ENCODE measurements around the gene CLEC17A. TPM values are rescaled to one million over a fixed set of nuclear protein-coding genes. Genes with fewer than 3 reads are reported as not detected.
A peak's percentile ranks its signal among the peaks of the same experiment; 100 is the strongest.
"Not testable (repeated sequence)": the region's sequence is repeated elsewhere in the genome, so short reads cannot be mapped to it uniquely, and the experiment has no call there.

Gene CLEC17A
- polyA plus RNA-seq (ENCODE audit: insufficient read length in 3 of 3) = under 1 TPM; 0.11 to 0.44 (median 0.16) TPM
- long read RNA-seq, donor 1 = 0 reads
- long read RNA-seq, donor 2 = 0 reads
- long read RNA-seq, donor 3 = 0 reads
- long read RNA-seq, donor 4 = 0 reads
- long read RNA-seq, donor 5 = 0 reads
- long read RNA-seq, donor 6 = 0 reads
- long read RNA-seq, donor 7 = 0 reads
- long read RNA-seq, donor 8 = 0 reads
- long read RNA-seq, donor 9 = 0 reads
- long read RNA-seq, donor 10 = 0 reads
- long read RNA-seq, donor 11 = 0 reads
- long read RNA-seq, donor 12 = 0 reads
- long read RNA-seq, donor 13 = 0 reads
- long read RNA-seq, donor 14 = 0 reads
- long read RNA-seq, donor 15 = 0 reads
- long read RNA-seq, donor 16 = 0 reads

GRCh38 chr19:14582894-14583340 is at the start of gene CLEC17A:
TSS of gene CLEC17A (plus strand) at chr19:14583084. CDS start at chr19:14583161, 77 bp downstream.
- DNase-seq (ENCODE audit: extremely low read depth in 1 of 11, low read depth in 9 of 11, low spot score in 4 of 11) = no peak

GRCh38 chr19:14533450-14533849 is 49.4 kb upstream of the CLEC17A start:
- DNase-seq (ENCODE audit: extremely low read depth in 1 of 11, low read depth in 9 of 11, low spot score in 4 of 11) = no peak

GRCh38 chr19:14536926-14537692 is 45.8 kb upstream of the CLEC17A start:
- peak in 5 of 11 donors; percentile 44 to 65 (median 51) for DNase-seq (ENCODE audit: extremely low read depth in 1 of 11, low read depth in 9 of 11, low spot score in 4 of 11)

GRCh38 chr19:14540741-14541525 is 42.0 kb upstream of the CLEC17A start:
- DNase-seq (ENCODE audit: extremely low read depth in 1 of 11, low read depth in 9 of 11, low spot score in 4 of 11) = no peak

GRCh38 chr19:14541979-14542378 is 40.9 kb upstream of the CLEC17A start:
- not testable (repeated sequence) for DNase-seq (ENCODE audit: extremely low read depth in 1 of 11, low read depth in 9 of 11, low spot score in 4 of 11)

GRCh38 chr19:14542711-14543328 is 40.1 kb upstream of the CLEC17A start:
- DNase-seq (ENCODE audit: extremely low read depth in 1 of 11, low read depth in 9 of 11, low spot score in 4 of 11) = no peak

- no peak for DNase-seq (ENCODE audit: extremely low read depth in 1 of 11, low read depth in 9 of 11, low spot score in 4 of 11)
Measured at GRCh38 chr19:14544047-14544446, 38.8 kb upstream of the CLEC17A start.

- peak in 2 of 11 donors; percentile 20 to 28 for DNase-seq (ENCODE audit: extremely low read depth in 1 of 11, low read depth in 9 of 11, low spot score in 4 of 11)
Measured at GRCh38 chr19:14544977-14545715, 37.7 kb upstream of the CLEC17A start.

GRCh38 chr19:14545716-14546082 is 37.2 kb upstream of the CLEC17A start:
- no peak for DNase-seq (ENCODE audit: extremely low read depth in 1 of 11, low read depth in 9 of 11, low spot score in 4 of 11)

- DNase-seq (ENCODE audit: extremely low read depth in 1 of 11, low read depth in 9 of 11, low spot score in 4 of 11) = no peak
Measured at GRCh38 chr19:14550201-14550754, 32.6 kb upstream of the CLEC17A start.

- DNase-seq (ENCODE audit: extremely low read depth in 1 of 11, low read depth in 9 of 11, low spot score in 4 of 11) = peak in 2 of 11 donors; percentile 27 to 45
Measured at GRCh38 chr19:14551134-14552005, 31.5 kb upstream of the CLEC17A start.

GRCh38 chr19:14552006-14552360 is 30.9 kb upstream of the CLEC17A start:
- not testable (repeated sequence) for DNase-seq (ENCODE audit: extremely low read depth in 1 of 11, low read depth in 9 of 11, low spot score in 4 of 11)

GRCh38 chr19:14553042-14553938 is 29.6 kb upstream of the CLEC17A start:
- no peak for DNase-seq (ENCODE audit: extremely low read depth in 1 of 11, low read depth in 9 of 11, low spot score in 4 of 11)

GRCh38 chr19:14553939-14554243 is 29.0 kb upstream of the CLEC17A start:
- DNase-seq (ENCODE audit: extremely low read depth in 1 of 11, low read depth in 9 of 11, low spot score in 4 of 11) = no peak

GRCh38 chr19:14554382-14554812 is 28.5 kb upstream of the CLEC17A start:
- no peak for DNase-seq (ENCODE audit: extremely low read depth in 1 of 11, low read depth in 9 of 11, low spot score in 4 of 11)

- no peak for DNase-seq (ENCODE audit: extremely low read depth in 1 of 11, low read depth in 9 of 11, low spot score in 4 of 11)
Measured at GRCh38 chr19:14555918-14556661, 26.8 kb upstream of the CLEC17A start.
